HG03103 (cell line): ENCODE results near the gene TKT.
A peak's percentile ranks its signal among the peaks of the same experiment; 100 is the strongest.

ENCODE experiments used
- ATAC-seq: cut with Tn5 transposase; IDR thresholded peaks from one replicate; pipeline ENCODE4 v1.9.1; 2021; ENCODE audit warnings: low read depth; ENCODE audit not compliant: unreplicated experiment

Gene TKT

DNA sequence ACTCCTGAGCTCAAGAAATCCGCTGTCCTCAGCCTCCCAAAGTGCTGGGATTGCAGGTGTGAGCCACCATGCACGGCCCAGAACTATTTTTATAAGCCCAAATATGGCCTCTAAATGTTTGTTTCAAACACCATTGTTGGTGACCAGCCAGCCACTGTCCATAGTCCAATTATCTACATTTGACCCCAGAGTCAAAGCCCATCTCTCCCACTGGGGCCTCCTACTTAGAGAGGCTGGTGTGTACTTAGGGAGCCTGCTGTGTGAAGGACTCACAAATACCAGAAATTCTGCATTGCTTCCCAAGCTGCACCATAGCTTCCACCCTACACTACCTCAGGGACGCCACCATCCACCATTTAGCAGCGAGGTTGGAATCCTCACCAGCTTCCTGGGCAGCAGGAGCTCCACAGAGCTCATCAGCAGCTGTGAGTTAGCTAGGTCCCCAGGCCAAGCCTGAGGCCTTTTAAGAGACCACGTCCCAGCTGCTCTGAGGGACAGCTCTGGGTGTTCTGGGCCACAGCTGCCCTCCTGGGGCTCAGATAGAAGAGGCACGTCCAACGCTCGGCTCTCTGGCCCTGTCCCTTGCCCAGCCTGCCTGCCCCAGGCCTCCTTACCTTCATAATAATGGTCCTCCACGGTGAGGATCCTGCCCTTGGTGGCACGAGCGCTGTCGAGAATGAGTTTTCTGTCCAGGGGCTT lies 29.5 kb downstream of the TKT start:
- ATAC-seq = no peak

DNA sequence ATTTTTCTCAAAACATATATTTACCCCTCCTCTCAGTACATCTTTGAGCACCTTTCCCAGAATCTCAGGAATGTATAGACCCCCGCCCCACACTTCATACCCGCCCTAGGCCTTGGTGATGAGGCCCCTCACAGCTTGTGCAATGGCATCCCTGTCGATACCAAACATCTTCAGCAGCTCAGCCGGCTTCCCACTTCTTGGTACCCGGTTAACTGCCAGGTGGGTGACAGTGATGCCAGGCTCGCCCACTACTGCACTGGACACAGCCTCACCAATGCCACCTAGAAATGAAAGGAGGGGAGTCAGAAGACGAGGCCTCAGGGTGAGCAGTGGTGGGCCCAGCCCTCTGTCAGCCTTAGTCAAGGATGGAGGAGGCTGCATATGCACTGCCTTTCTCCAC lies 30.2 kb downstream of the TKT start:
- no peak for ATAC-seq

DNA sequence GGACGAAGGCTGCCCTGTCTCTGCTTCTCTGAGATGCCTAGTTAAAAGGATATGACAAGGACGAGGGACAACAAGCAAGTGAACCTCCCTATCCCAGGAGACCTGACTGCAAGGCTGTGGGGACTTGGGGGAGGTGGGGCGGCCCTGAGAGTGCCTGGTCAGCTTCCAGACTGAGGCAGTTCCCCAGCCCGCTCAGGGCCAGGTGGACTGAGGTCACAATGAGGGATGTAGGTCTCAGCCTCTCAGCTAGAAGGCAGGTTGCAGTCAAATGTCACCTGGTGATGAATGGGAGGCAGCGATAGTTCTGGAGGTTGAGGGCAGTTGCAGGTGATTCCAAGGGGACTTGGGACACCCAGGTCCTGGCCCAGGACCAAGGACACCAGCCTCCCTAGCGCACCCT lies 30.6 kb downstream of the TKT start:
- no peak for ATAC-seq

DNA sequence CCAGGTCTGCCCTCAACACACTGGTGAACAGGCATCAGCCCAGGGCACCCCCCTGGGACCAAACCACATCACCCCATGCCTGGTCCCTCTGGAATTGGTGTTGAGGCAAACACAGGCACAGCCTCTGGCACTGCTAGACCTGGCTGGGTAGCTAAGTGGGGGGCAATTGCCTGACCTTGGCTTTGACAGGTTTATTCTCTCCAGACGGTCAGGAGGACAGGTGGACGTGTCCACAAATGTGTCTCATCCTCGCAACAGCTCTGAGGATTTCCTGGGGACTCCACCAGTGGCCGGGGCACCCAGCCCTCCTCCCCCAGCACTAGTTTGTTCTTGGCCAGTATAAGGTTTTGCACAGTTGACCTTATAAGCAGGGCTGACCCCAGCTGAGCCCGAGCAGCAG lies 31.3 kb downstream of the TKT start:
- no peak for ATAC-seq

DNA sequence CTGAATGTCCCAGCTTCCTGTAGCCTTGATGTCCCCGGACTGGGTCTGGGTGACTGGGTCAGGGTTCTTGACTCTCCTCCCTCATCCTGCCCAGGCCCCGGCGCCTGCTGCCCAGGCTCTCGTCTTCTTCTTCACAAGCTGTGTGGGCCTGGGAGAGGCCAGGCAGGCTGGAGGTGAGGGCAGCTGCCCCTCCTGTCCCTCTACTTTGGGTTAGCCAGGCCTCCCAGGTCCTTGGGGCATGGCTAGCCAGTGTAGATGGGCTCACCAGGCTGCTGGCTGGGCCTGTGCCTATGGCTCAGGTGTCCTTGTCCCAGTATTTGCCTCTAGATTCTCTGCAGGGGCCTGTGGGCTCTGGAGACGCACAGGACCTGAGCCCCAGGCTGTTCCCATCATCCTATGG lies 31.8 kb downstream of the TKT start:
- no peak for ATAC-seq

DNA sequence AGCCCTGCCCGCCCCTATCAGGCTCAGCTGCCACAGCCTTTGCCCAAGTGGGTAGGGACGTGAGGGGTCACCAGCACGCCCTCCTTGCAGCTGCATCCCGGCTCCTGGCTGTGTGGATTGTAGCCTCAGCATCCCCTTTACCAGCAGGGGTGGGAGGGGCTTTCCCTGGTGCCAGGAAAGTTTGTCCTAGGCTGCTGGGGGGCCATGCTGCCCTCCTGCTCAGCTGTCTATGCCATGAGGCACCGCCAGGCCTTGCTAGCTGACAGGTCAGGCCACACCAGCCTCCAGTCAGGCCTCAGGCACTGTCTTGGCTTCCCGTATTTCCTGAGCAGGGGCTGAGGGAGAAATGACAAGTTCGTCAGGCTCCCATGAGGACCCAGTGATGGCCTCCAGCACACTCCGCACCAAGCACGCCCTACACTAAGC lies 32.3 kb downstream of the TKT start:
- ATAC-seq = no peak

DNA sequence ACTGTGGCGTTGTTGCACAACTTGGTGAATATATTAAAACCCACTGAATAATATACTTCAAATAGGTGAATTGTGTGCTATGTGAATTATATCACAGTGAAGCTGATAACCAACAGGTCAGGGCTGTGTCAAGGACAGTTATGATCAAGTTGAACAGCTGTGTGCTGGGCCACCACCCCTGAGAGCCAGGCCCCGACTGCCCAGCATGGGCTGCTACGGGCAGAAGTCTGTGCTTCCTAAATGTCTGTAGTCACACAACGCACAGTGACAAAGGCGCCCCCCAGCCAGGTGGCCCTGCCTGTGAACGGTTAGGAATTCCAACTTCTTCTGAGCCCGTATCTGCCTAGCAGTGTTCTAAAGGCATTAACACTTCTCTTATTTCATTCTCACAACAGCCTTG lies 32.8 kb downstream of the TKT start:
- no peak for ATAC-seq

DNA sequence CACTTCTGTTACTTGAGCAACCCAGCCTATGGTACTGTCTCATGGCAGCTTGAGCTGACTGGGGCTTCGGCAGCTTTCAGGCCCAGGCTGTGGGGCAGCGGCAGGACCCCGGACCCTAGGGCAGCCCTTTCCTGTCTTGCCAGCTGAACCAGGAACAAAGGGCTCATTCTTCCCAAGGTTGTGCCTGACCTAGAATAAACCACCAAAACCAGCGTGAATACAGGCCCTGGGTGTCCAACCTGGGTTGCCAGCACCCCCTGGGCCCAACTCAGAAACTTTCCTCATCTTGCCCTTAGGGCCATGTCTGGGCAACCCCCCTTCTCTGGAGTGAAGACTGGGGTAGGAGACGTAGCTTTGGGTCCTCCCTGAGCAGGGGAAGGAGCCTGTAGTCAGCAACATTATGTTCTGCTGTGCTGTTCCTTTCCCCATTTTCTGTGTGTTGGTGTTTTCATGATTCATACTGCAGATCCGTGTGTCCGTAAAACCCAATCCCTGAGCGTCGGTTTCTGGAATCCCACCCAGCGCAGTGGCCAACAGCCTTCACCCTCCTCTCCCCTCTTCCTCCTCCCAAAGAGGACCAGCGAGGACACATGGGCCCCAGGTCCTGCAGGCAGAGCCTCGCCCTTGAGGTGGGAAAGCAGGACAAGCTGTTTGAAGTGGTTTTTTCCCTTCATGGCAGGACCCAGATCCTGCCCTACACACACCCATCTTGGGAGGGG lies 33.5 kb downstream of the TKT start:
- ATAC-seq = no peak

DNA sequence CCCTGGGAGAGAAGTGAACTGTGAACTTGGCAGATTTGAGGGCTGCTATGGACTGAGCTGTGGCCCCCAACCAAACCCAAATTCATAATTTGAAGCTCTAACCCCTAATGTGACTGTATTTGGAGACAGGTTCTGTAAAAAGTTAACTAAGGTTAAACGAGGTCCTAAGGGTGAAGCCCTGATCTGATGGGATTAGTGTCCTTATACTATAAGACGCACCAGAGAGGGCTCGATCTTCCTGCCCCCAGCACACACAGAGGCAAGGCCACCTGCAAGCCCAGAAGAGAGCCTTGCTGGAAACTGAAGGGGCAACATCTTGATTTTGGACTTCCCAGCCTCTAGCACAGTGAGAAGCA lies 34.0 kb downstream of the TKT start:
- ATAC-seq = no peak

DNA sequence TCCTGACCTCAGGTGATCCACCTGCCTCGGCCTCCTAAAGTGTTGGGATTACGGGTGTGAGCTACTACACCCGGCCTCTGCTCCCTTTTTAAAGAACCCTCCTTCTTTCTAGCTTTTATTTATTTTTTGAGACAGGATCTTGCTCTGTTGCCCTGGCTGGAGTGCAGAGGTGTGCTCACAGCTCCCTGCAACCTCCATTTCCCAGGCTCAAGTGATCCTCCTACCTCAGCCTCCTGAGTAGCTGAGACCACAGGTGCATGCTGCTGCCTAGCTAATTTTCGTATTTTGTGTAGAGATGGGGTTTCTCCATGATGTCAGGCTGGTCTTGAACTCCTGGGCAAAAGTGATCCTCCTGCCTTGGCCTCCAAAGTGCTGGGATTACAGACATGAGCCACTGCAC lies 34.5 kb downstream of the TKT start:
- no peak for ATAC-seq

DNA sequence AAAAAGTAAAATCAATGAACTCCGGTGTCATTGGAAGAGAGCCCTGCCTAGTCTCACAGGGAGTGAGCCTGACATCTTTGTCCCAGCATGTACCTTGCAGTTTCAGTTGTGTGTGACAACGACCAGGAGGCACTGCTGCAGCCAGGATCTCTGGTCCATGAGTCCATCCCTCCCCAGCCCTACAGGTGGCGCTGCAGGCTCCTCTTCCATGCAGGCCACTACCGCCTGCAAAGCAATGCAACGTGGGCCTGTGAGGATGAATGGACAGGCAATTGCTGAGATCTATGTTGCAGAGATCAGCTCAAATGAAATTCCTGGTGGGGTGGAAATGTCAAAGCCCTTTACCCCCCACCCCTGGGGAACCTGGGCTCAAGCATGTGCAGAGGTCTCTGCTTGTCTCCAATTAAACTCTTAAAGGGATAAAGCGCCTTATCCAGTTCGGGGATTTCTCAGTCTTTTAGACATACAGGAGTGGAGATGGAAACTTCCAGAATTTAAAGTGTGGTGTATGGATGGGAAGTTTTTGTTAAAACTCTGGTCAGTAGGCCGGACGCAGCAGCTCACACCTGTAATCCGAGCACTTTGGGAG lies 35.8 kb downstream of the TKT start:
- ATAC-seq = peak; percentile 71

DNA sequence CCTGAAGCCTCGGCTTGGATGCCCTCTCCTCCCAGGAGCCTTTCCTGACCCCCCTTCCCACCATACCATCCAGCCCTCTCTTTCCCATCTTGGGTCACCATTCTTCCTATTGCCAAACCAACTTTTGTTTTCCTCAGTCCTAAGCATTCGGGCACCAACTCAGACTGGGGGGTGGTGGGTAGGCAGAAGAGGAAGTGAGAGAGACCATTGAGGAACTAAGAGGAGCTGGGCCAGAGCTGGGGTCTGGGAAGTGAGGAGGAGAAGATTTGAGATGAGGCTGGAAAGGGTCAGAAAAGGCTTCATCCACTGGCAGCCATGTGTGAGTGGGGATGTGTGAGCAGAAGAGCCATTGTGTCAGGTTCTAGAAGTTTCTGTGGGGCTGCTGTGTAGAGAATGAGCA lies 37.7 kb downstream of the TKT start:
- ATAC-seq = no peak

DNA sequence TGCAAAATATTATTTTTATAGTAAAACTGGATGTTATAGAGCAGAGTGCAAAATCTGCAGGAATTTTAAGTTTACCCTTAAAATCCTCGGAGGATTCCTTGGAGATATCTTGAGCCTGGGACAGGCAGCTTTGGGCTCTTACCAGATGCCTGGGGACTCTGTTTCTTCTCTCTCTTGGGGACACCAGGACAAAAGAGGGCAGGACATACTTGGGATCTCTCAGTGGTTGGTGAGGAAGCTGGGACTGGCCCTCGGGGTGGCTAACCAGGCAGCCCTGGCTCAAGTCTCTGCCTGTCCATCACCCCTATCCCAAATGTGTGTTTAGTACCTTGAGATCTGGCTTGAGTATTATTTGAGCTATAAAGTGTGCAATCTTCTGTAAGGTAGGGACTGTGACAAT lies 38.6 kb downstream of the TKT start:
- ATAC-seq = no peak

DNA sequence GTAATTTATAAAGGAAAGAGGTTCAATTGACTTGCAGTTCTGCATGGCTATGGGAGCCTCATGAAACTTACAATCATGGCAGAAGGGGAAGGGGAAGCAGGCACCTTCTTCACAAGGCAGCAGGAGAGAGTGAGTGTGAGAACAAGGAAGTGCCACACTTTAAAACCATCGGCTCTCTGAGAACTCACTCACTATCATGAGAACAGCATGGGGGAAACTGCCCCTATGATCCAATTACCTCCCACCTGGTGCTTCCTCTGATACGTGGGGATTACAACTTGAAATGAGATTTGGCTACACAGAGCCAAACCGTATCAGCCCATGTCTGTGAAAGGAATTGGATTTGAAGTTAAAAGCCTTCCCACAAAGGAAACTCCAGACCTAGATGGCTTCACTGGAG lies 39.1 kb downstream of the TKT start:
- no peak for ATAC-seq

DNA sequence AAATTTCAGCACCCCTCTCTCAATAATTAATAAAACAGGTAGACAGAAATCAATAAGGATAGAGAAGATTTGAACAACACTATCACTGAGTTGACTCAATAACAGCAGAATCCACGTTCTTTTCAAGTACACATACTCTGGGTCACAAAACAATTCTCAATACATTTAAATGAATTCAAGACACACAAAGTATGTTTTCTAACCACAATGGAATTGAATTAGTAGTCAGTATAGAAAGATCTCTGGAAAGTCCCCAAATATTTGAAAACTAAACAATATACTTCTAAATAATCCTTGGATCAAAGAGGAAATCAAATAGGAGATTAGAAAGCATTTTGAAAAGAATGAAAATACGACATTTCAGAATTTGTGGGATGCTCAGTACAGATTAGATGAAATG lies 40.0 kb downstream of the TKT start:
- ATAC-seq = no peak

DNA sequence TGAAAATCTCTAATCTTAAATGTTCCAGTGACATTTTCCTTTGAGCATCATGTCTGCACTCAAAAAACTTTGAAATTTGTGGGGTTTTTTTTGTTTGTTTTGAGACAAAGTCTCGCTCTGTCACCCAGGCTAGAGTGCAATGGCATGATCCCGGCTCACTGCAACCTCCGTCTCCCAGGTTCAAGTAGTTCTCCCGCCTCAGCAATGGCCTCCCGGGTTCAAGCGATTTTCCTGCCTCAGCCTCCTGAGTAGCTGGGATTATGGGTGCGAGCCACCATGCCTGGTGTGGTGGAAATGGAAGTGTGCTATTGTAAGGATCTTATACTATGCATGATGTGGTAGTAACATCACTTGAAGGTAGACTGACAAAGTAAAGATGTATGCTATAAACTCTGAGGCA lies 42.5 kb downstream of the TKT start:
- no peak for ATAC-seq

DNA sequence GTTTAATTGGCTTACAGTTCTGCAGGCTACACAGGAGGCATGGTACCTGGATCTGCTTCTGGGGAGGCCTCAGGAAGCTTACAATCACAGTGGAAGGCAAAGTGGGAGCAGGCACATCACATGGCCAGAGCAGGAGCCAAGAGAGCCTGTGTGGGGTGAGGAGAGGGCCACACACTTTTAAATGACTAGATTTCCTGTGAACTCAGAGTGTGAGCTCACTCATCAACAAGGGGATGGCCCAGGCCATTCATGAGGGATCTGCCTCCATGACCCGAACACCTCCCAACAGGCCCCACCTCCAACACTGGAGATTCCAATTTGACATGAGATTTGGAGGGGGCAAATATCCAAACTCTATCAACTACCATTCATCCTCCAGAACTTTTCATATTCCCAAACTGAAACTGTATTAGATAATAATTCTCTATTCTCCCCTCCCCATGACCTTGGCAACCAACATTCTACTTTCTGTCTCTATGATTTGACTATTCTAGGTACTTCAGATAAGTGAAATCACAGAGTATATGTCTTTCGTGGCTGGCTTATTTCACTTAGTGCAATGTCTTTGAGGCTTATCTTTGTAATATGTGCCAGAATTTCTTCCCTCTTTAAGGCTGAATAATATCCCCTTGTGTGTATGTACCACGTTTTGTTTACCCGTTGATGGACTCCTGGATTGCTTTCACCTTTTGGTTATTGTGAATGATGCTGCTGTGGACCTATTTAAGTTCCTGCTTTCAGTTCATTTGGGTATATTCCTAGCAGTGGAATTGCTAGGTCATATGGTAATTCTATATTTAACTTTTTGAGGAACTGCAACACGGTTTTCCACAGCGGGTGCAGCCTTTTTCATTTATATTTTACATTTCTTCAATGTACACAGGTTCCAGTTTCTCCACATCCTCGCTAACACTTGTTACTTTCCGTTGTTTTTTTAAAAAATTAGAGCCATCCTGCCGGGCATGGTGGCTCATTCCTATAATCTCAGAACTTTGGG lies 43.8 kb downstream of the TKT start:
- ATAC-seq = no peak

DNA sequence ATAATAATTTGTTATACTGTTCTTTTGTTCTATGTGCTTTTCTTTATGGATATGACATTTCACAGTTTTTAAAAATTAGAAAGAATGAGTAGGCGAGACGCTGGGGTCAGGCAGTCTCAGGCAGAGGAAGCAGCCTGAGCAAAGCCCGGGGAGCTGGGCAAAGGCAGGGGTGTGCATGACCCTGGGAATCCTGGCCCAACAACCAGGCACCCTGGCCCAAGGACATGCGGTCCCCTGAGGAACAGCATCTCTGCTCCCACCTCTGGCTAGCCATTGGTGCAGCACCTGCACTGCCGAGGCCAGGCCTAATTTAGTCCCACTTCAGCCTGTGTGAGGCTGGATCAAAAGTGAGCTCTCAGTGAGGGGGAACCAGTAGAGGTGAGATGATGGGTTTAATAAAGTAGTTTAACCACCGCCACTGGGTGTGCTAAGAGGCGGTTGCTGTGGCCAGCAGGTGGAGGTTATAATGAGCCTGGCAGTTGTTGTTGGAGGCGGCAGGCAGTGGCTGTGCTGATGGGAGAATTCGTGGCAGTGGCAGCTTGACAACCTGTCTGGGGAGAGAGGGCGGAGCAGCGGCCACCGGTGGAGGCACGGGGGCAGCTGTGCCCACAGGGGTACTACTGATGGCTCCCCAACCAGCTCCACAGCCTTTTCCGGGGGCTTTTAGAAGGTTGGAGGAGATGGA lies 53.3 kb downstream of the TKT start:
- no peak for ATAC-seq

DNA sequence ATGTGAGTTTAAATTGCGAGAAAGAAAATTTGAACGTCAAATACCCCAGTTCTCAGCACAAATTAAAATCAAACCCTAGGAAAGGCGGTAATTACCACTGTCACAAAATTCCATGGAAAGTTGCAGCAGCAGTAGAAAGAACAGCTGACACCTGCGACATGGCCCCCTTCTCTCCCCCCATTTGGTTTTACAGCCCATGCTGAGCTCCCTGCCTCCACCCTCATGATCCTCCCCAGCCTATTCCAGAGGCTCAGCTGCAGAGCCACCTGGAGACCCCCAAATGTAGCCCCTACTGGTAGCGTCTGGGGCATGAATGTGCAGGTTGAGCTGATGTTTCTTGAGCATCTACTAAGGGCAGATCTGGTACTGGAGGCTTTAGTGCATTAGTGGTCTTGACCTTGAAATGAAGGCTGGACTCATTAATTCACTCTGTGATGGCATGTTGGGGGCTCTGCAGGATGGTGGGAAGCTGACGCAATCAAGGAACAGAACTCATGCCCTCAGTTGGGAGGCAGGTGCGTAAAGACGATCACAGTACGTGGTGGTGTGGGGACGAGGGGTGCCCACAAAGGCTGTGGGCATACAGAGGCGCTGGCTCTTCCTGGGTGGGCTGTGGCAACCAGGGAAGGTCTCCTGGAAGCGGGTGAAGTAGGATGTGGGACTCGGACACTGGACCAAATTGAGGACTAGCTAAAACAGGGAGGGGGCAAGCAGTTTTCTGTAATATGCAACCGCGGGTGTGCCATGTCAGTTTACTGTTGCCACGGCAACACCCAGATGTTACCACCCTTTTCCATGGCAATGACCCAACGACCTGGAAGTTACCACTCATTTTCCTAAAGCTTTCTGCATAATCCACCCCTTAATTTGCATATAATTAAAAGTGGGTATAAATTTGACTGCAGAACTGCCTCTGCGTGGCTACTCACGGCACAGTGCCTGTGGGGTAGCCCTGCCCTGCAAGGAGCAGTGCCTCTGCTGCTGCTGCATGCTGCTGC lies 55.0 kb downstream of the TKT start:
- ATAC-seq = no peak
